ENCODE measurements around the gene DAPK3.

The DAPK3 gene

GRCh38 chr19:3910105-3910504 is 60.8 kb downstream of the DAPK3 start:
- no peak for DNase-seq (ENCODE audit: low spot score)

Data from cerebellar cortex (tissue), 1 donor.